ENCODE results near the gene EEF2K.
A peak's percentile ranks its signal among the peaks of the same experiment; 100 is the strongest.

The EEF2K gene

DNA sequence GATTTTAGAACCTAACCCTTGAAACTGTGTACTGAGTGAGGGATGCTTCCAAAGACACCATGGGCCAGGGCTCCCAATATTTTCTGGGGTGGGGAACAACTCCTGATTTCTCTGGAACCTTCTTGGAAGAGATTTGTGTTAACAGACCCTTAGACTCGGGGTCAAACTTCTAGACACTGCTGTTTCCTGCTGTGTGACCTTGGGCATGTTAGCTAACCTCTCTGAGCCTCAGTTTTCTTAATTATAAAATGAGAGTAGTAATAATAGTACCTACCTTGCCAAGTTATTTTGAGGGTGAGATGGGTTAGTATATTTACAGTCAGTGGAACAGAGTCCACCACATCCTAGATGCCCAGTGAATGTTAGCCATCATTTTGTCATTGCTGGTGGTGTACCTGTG is 109.9 kb downstream of the EEF2K start:
- no peak for DNase-seq (ENCODE audit: low read depth)
- TF ChIP-seq MYC (IDR thresholded peaks at IDR 0.05; ENCODE audit: low read depth, low read length), result no peak
- TF ChIP-seq, protein P1, sequence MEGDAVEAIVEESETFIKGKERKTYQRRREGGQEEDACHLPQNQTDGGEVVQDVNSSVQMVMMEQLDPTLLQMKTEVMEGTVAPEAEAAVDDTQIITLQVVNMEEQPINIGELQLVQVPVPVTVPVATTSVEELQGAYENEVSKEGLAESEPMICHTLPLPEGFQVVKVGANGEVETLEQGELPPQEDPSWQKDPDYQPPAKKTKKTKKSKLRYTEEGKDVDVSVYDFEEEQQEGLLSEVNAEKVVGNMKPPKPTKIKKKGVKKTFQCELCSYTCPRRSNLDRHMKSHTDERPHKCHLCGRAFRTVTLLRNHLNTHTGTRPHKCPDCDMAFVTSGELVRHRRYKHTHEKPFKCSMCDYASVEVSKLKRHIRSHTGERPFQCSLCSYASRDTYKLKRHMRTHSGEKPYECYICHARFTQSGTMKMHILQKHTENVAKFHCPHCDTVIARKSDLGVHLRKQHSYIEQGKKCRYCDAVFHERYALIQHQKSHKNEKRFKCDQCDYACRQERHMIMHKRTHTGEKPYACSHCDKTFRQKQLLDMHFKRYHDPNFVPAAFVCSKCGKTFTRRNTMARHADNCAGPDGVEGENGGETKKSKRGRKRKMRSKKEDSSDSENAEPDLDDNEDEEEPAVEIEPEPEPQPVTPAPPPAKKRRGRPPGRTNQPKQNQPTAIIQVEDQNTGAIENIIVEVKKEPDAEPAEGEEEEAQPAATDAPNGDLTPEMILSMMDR (IDR thresholded peaks at IDR 0.05; ENCODE audit: low read depth, low read length), result no peak
- no peak for TF ChIP-seq POLR2A (IDR thresholded peaks at IDR 0.05; ENCODE audit: extremely low read depth, insufficient read length)
- H3K4me3 ChIP-seq (ENCODE audit: low read depth, low read length), result no peak overlapping the region

- TF ChIP-seq MYC (IDR thresholded peaks at IDR 0.05; ENCODE audit: low read depth, low read length) (no peak), POLR2A (IDR thresholded peaks at IDR 0.05; ENCODE audit: extremely low read depth, insufficient read length) (no peak)
- TF ChIP-seq, protein P2, sequence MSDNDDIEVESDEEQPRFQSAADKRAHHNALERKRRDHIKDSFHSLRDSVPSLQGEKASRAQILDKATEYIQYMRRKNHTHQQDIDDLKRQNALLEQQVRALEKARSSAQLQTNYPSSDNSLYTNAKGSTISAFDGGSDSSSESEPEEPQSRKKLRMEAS (IDR thresholded peaks at IDR 0.05; ENCODE audit: low read depth, low read length), result no peak
- TF ChIP-seq, protein P1 (IDR thresholded peaks at IDR 0.05; ENCODE audit: low read depth, low read length), result no peak
- DNase-seq (ENCODE audit: low read depth), result no peak
- no peak overlapping the region for H3K4me3 ChIP-seq (ENCODE audit: low read depth, low read length)
These were observed 110.3 kb downstream of the EEF2K start for GRCh38 chr16:22316411-22316811.

- TF ChIP-seq, protein P1 (IDR thresholded peaks at IDR 0.05; ENCODE audit: low read depth, low read length), result no peak
- no peak for TF ChIP-seq MYC (IDR thresholded peaks at IDR 0.05; ENCODE audit: low read depth, low read length)
- TF ChIP-seq, protein P2 (IDR thresholded peaks at IDR 0.05; ENCODE audit: low read depth, low read length), result no peak
- TF ChIP-seq POLR2A (IDR thresholded peaks at IDR 0.05; ENCODE audit: extremely low read depth, insufficient read length), result no peak
- no peak for DNase-seq (ENCODE audit: low read depth)
- no peak overlapping the region for H3K4me3 ChIP-seq (ENCODE audit: low read depth, low read length)
These were observed 111.0 kb downstream of the EEF2K start for GRCh38 chr16:22317001-22317530.

GRCh38 chr16:22317625-22318024 is 111.5 kb downstream of the EEF2K start:
- no peak for DNase-seq (ENCODE audit: low read depth)
- H3K4me3 ChIP-seq (ENCODE audit: low read depth, low read length), result no peak overlapping the region
- TF ChIP-seq POLR2A (IDR thresholded peaks at IDR 0.05; ENCODE audit: extremely low read depth, insufficient read length), result no peak
- TF ChIP-seq, protein P1 (IDR thresholded peaks at IDR 0.05; ENCODE audit: low read depth, low read length), result no peak
- TF ChIP-seq, protein P2 (IDR thresholded peaks at IDR 0.05; ENCODE audit: low read depth, low read length), result no peak
- no peak for TF ChIP-seq MYC (IDR thresholded peaks at IDR 0.05; ENCODE audit: low read depth, low read length)

GRCh38 chr16:22318690-22319358 is 112.7 kb downstream of the EEF2K start:
- peak; percentile 58 for DNase-seq (ENCODE audit: low read depth)
- no peak overlapping the region for H3K4me3 ChIP-seq (ENCODE audit: low read depth, low read length)
- TF ChIP-seq, protein P1 (IDR thresholded peaks at IDR 0.05; ENCODE audit: low read depth, low read length), result peak; percentile 65
- no peak for TF ChIP-seq POLR2A (IDR thresholded peaks at IDR 0.05; ENCODE audit: extremely low read depth, insufficient read length)

Data from NB4 (cell line).